H1 (cell line): ENCODE measurements around the gene ARL8A. TPM values are rescaled to one million over a fixed set of nuclear protein-coding genes. Genes with fewer than 3 reads are reported as not detected.
A peak's percentile ranks its signal among the peaks of the same experiment; 100 is the strongest.

Experiments
- ATF3 ChIP-seq: IDR thresholded peaks from 2 replicates; pipeline ENCODE4 v1.6.1; 2011; ENCODE audit warnings: low read depth, mild to moderate bottlenecking, low read length; ENCODE audit not compliant: insufficient read depth
- BRCA1 ChIP-seq: IDR thresholded peaks from 2 replicates; pipeline ENCODE4 v1.6.1; 2012; ENCODE audit warnings: low read depth, low read length, improper control_type of control experiment
- CBX8 ChIP-seq: fragments of 300-800, 300-1000 bp; sonication (generic); IDR thresholded peaks from 2 replicates; pipeline ENCODE4 v1.7.1; 2016; ENCODE audit warnings: low read depth, low read length, borderline replicate concordance
- CTCF ChIP-seq, 3 experiments: IDR thresholded peaks; 1 replicate in 2 of 3; 2 replicates in 1 of 3; pipeline versions ENCODE4 v1.5.1 to v1.6.1; 2011; ENCODE audit warnings: low read length in 3 of 3, mild to moderate bottlenecking in 3 of 3, inconsistent platforms in 2 of 3, low read depth in 1 of 3, moderate library complexity in 1 of 3; ENCODE audit not compliant: insufficient read depth in 1 of 3; ENCODE audit errors: control extremely low read depth in 1 of 3
- GTF2F1 ChIP-seq: IDR thresholded peaks from 2 replicates; pipeline ENCODE4 v1.6.1; 2012; ENCODE audit warnings: low read depth, low read length, improper control_type of control experiment, borderline replicate concordance
- HDAC2 ChIP-seq, 2 experiments: fragments of 300-600 bp in 1 of 2; sonication (generic) in 1 of 2; IDR thresholded peaks; 2 replicates each; pipeline ENCODE4 v1.6.1; 2011 to 2012; ENCODE audit warnings: low read depth in 2 of 2, low read length in 2 of 2, mild to moderate bottlenecking in 2 of 2, moderate library complexity in 2 of 2, borderline replicate concordance in 1 of 2, inconsistent platforms in 1 of 2
- JUND ChIP-seq: IDR thresholded peaks from 2 replicates; pipeline ENCODE4 v1.6.1; 2011; ENCODE audit warnings: mild to moderate bottlenecking, improper control_type of control experiment, low read length
- MAX ChIP-seq: IDR thresholded peaks from 2 replicates; pipeline ENCODE4 v1.6.1; 2012; ENCODE audit warnings: inconsistent platforms
- POLR2A ChIP-seq, 2 experiments: IDR thresholded peaks; 1 replicate in 1 of 2; 2 replicates in 1 of 2; pipeline ENCODE4 v1.6.1; 2011; ENCODE audit warnings: low read depth in 2 of 2, low read length in 2 of 2, mild to moderate bottlenecking in 2 of 2; ENCODE audit errors: control extremely low read depth in 1 of 2
- RNF2 ChIP-seq: fragments of 200-900, 300-1000 bp; sonication (generic); IDR thresholded peaks from 2 replicates; pipeline ENCODE4 v1.7.1; 2016; ENCODE audit warnings: borderline replicate concordance, low read depth, mild to moderate bottlenecking, antibody characterized with exemption, low read length; ENCODE audit not compliant: poor library complexity, severe bottlenecking; ENCODE audit errors: missing control alignments
- SAP30 ChIP-seq: fragments of 300-600 bp; sonication (generic); IDR thresholded peaks from 2 replicates; pipeline ENCODE4 v1.7.1; 2012; ENCODE audit warnings: low read length, moderate library complexity, mild to moderate bottlenecking, inconsistent platforms; ENCODE audit not compliant: insufficient read depth, insufficient replicate concordance
- SIN3A ChIP-seq, 2 experiments: IDR thresholded peaks in 1 of 2; conservative IDR thresholded peaks in 1 of 2; 2 replicates each; pipeline ENCODE4 v1.6.1; 2011 to 2012; ENCODE audit warnings: low read length in 2 of 2, improper control_type of control experiment in 1 of 2, low read depth in 1 of 2, mild to moderate bottlenecking in 1 of 2
- SP4 ChIP-seq: IDR thresholded peaks from 2 replicates; pipeline ENCODE4 v1.6.1; 2012; ENCODE audit warnings: low read length, inconsistent platforms
- SRF ChIP-seq: IDR thresholded peaks from 2 replicates; pipeline ENCODE4 v1.6.1; 2011; ENCODE audit warnings: mild to moderate bottlenecking, low read depth, low read length, moderate library complexity
- SUZ12 ChIP-seq: fragments of 200-600 bp; sonication (generic); IDR thresholded peaks from 2 replicates; pipeline ENCODE4 v1.6.1; 2012; ENCODE audit warnings: mild to moderate bottlenecking, inconsistent platforms, low read length, moderate library complexity, mixed read lengths
- TBP ChIP-seq: IDR thresholded peaks from 2 replicates; pipeline ENCODE4 v1.6.1; 2011; ENCODE audit warnings: low read depth, low read length, improper control_type of control experiment
- TCF12 ChIP-seq: IDR thresholded peaks from 2 replicates; pipeline ENCODE4 v1.6.1; 2011; ENCODE audit warnings: low read depth, mild to moderate bottlenecking, low read length
- YY1 ChIP-seq: IDR thresholded peaks from 2 replicates; pipeline ENCODE4 v1.6.1; 2011; ENCODE audit warnings: low read depth, mild to moderate bottlenecking, low read length
- polyA plus RNA-seq, 7 experiments: library from polyadenylated mRNA; depleted of rRNA in 3 of 7; stranded (reverse) in 5 of 7; unstranded in 2 of 7; fragments of >200 nt in 5 of 7; fragments of 200-250 nt in 2 of 7; gene quantifications; 1 replicate in 5 of 7; 2 replicates in 1 of 7; 4 replicates in 1 of 7; pipeline versions ENCODE4 v1.2.1 to v1.2.3, GENCODE V29; 2011 to 2013; ENCODE audit warnings: missing spikeins in 2 of 7, mixed read lengths in 2 of 7
- total RNA-seq: library from RNA; stranded (reverse); fragmentation: NEBNext Ultra II Directional; extraction: Animal tissue kit (Norgen Biotek cat#: 25700); gene quantifications from 2 replicates; pipeline ENCODE4 v1.2.1, GENCODE V29; 2021

Gene ARL8A
- total and polyA plus RNA-seq, 2 of the 8 experiments (the other 6 are each of a cell fraction or from before 2014, with no cell fraction given) = 40.3 to 58.7 TPM

GRCh38 chr1:202184750-202185460 lies 40.4 kb upstream of the ARL8A start (continued):
- TF ChIP-seq YY1 (peak; percentile 79), ATF3 (no peak), TCF12 (no peak), SRF (no peak), RNF2 (no peak), CBX8 (no peak), SAP30 (no peak), TBP (0 out of 2 replicates have a peak, but pooled peaks have one; percentile 20), SUZ12 (no peak), POLR2A (IDR thresholded peaks at IDR 0.05; ENCODE audit: control extremely low read depth in 1 of 2, low read depth in 2 of 2, low read length in 2 of 2) (no peak), CTCF (IDR thresholded peaks at IDR 0.05; ENCODE audit: control extremely low read depth in 1 of 3, insufficient read depth in 1 of 3, low read depth in 1 of 3, low read length in 3 of 3) (peak; percentile 89 to 99 (median 97)), GTF2F1 (no peak), HDAC2 (IDR thresholded peaks at IDR 0.05; ENCODE audit: borderline replicate concordance in 1 of 2, low read depth in 2 of 2, low read length in 2 of 2) (no peak), JUND (0 out of 2 replicates have a peak, but pooled peaks have one; percentile 36), SP4 (0 out of 2 replicates have a peak, but pooled peaks have one; percentile 35), SIN3A (conservative IDR thresholded peaks at IDR 0.05 in 1 of 2, IDR thresholded peaks at IDR 0.05 in 1 of 2; ENCODE audit: low read depth in 1 of 2, low read length in 2 of 2) (0 out of 4 replicates have a peak, but pooled peaks of 1 of the 2 experiments have one; percentile 30), BRCA1 (no peak), MAX (peak; percentile 71)
